HepG2 (cell line): ENCODE measurements around the gene GALK2. TPM values are rescaled to one million over a fixed set of nuclear protein-coding genes. Genes with fewer than 3 reads are reported as not detected.

Source experiments
- AHR ChIP-seq: IDR thresholded peaks from 2 replicates; pipeline ENCODE4 v1.6.1; 2018; ENCODE audit warnings: missing genetic modification reagents, missing compliant biosample characterization
- ARNTL ChIP-seq: sonication (generic); formaldehyde crosslinking; IDR thresholded peaks from 2 replicates; pipeline ENCODE4 v1.4.0; 2020; ENCODE audit warnings: mild to moderate bottlenecking, missing genetic modification reagents
- BORCS8-MEF2B ChIP-seq: sonication (generic); formaldehyde crosslinking; IDR thresholded peaks from 2 replicates; pipeline ENCODE4 v1.8.0; 2022; ENCODE audit warnings: mild to moderate bottlenecking, missing genetic modification reagents
- EEA1 ChIP-seq: sonication (generic); formaldehyde crosslinking; IDR thresholded peaks from 2 replicates; pipeline ENCODE4 v1.5.1; 2020; ENCODE audit warnings: mild to moderate bottlenecking, missing genetic modification reagents, borderline replicate concordance
- FOXP1 ChIP-seq, 2 experiments: fragments of 450-650 bp in 1 of 2; IDR thresholded peaks; 2 replicates each; pipeline ENCODE4 v1.6.1; 2017 to 2018; ENCODE audit warnings: antibody characterized with exemption in 1 of 2
- LBX2 ChIP-seq: sonication (generic); formaldehyde crosslinking; IDR thresholded peaks from 2 replicates; pipeline ENCODE4 v1.5.0; 2020; ENCODE audit warnings: missing genetic modification reagents, mild to moderate bottlenecking, borderline replicate concordance
- NFKB2 ChIP-seq: sonication (generic); formaldehyde crosslinking; IDR thresholded peaks from 2 replicates; pipeline ENCODE4 v1.4.0; 2020; ENCODE audit warnings: missing genetic modification reagents, borderline replicate concordance
- RARG ChIP-seq: sonication (generic); formaldehyde crosslinking; IDR thresholded peaks from 2 replicates; pipeline ENCODE4 v1.4.0; 2020; ENCODE audit warnings: low read depth, mild to moderate bottlenecking, missing genetic modification reagents
- SALL1 ChIP-seq: sonication (generic); formaldehyde crosslinking; IDR thresholded peaks from 2 replicates; pipeline ENCODE4 v1.8.0; 2022; ENCODE audit warnings: mild to moderate bottlenecking, missing genetic modification reagents
- SCMH1 ChIP-seq: sonication (generic); formaldehyde crosslinking; IDR thresholded peaks from 2 replicates; pipeline ENCODE4 v1.9.0; 2021; ENCODE audit warnings: missing genetic modification reagents, mild to moderate bottlenecking, borderline replicate concordance
- SUZ12 ChIP-seq: fragments of 150-350 bp; IDR thresholded peaks from 2 replicates; pipeline ENCODE4 v1.6.1; 2014; ENCODE audit warnings: low read depth, low read length
- YEATS4 ChIP-seq: sonication (generic); formaldehyde crosslinking; IDR thresholded peaks from 2 replicates; pipeline ENCODE4 v1.4.0; 2020; ENCODE audit warnings: missing genetic modification reagents, borderline replicate concordance
- ZBTB40 ChIP-seq, 2 experiments: fragments of 450-650 bp in 1 of 2; sonication (generic) in 1 of 2; formaldehyde crosslinking in 1 of 2; IDR thresholded peaks; 2 replicates each; pipeline versions ENCODE4 v1.6.1 to v1.8.0; 2016 to 2022; ENCODE audit warnings: antibody characterized with exemption in 1 of 2, mild to moderate bottlenecking in 1 of 2, missing genetic modification reagents in 1 of 2
- ZNF121 ChIP-seq: sonication (generic); formaldehyde crosslinking; IDR thresholded peaks from 2 replicates; pipeline ENCODE4 v1.5.0; 2020; ENCODE audit warnings: mild to moderate bottlenecking, missing genetic modification reagents
- ZNF296 ChIP-seq: sonication (generic); formaldehyde crosslinking; conservative IDR thresholded peaks from 2 replicates; pipeline ENCODE4 v1.5.0; 2020; ENCODE audit warnings: mild to moderate bottlenecking, missing genetic modification reagents
- ZNF513 ChIP-seq: sonication (generic); formaldehyde crosslinking; conservative IDR thresholded peaks from 2 replicates; pipeline ENCODE4 v1.5.0; 2020; ENCODE audit warnings: missing genetic modification reagents
- ZNF576 ChIP-seq: sonication (generic); formaldehyde crosslinking; IDR thresholded peaks from 2 replicates; pipeline ENCODE4 v1.4.0; 2020; ENCODE audit warnings: mild to moderate bottlenecking, missing genetic modification reagents
- ZNF839 ChIP-seq: sonication (generic); formaldehyde crosslinking; IDR thresholded peaks from 2 replicates; pipeline ENCODE4 v1.4.0; 2020; ENCODE audit warnings: missing genetic modification reagents, mild to moderate bottlenecking, borderline replicate concordance
- polyA plus RNA-seq, 8 experiments: library from polyadenylated mRNA; depleted of rRNA in 3 of 8; stranded (reverse) in 7 of 8; unstranded in 1 of 8; fragments of >200 nt; fragmentation: Illumina TruSeq in 4 of 8; extraction: Trizol in 4 of 8; gene quantifications; 2 replicates each; pipeline versions ENCODE4 v1.2.1 to v1.2.3, GENCODE V29; 2011 to 2016; ENCODE audit warnings: low read depth in 4 of 8, missing spikeins in 1 of 8, mixed read lengths in 1 of 8; ENCODE audit not compliant: insufficient read depth in 1 of 8
- total RNA-seq, 5 experiments: library from RNA; depleted of rRNA; stranded (reverse); fragments of >200 nt; fragmentation: Illumina TruSeq; extraction: Trizol; gene quantifications; 2 replicates each; pipeline ENCODE4 v1.2.3, GENCODE V29; 2016; ENCODE audit warnings: low read depth in 1 of 5

GALK2 gene
- total and polyA plus RNA-seq, 2 of the 13 experiments (the other 11 are each of a cell fraction or from before 2014, with no cell fraction given) = 17.6 to 32.8 TPM

GRCh38 chr15:49169880-49170597, at the start of gene GALK2 (continued):
- no peak for TF ChIP-seq ZNF513 (CRISPR knock-in tag)
- TF ChIP-seq AHR (CRISPR knock-in tag) = 0 out of 2 replicates have a peak, but pooled peaks have one; percentile 65
- no peak for TF ChIP-seq SCMH1 (CRISPR knock-in tag)
- TF ChIP-seq SALL1 (CRISPR knock-in tag) = peak; percentile 76
- peak; percentile 60; the same call in 1 of the 2 replicates for TF ChIP-seq ARNTL (CRISPR knock-in tag)
- no peak for TF ChIP-seq FOXP1 (IDR thresholded peaks at IDR 0.05)
- TF ChIP-seq FOXP1 (CRISPR knock-in tag; IDR thresholded peaks at IDR 0.05) = peak; percentile 34; the same call in 1 of the 2 replicates
- no peak for TF ChIP-seq ZNF296
- no peak for TF ChIP-seq ZNF576 (CRISPR knock-in tag)
- TF ChIP-seq LBX2 (CRISPR knock-in tag) = 0 out of 2 replicates have a peak, but pooled peaks have one; percentile 33
- TF ChIP-seq NFKB2 (CRISPR knock-in tag) = peak; percentile 84; the same call in 1 of the 2 replicates
- no peak for TF ChIP-seq ZNF121
- TF ChIP-seq ZNF839 (CRISPR knock-in tag) = peak; percentile 71; the same call in 1 of the 2 replicates
- no peak for TF ChIP-seq RARG (CRISPR knock-in tag)
- peak; percentile 80 for TF ChIP-seq BORCS8-MEF2B (CRISPR knock-in tag)
- no peak for TF ChIP-seq EEA1 (CRISPR knock-in tag)
- TF ChIP-seq YEATS4 (CRISPR knock-in tag) = peak; percentile 45
- TF ChIP-seq SUZ12 = no peak
- TF ChIP-seq ZBTB40 (IDR thresholded peaks at IDR 0.05) = no peak
- peak; percentile 36; the same call in 1 of the 2 replicates for TF ChIP-seq ZBTB40 (CRISPR knock-in tag; IDR thresholded peaks at IDR 0.05)
